Measurements from ENCODE around the gene CFAP58.

CFAP58 gene

DNA sequence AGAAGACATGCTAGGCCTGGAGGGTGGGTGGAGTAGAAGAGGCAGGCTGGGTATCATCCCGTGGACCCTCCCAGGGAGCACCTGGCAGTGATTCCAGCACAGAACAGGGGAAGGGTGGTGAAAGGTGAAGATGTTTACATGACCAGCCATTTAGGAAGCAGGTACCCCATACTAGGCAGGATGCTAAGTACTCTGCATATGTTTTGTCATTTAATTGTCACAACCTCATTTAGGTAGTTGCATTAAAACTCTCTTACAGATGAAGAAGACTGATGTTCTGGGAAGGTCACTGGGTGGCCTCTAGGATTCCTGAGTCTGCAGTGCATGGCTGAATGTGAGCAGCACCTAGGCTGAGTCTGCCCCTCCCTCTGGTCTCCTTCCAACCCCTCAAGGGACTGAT is 30.5 kb upstream of the CFAP58 start:
- DNase-seq (ENCODE audit: low read depth), result no peak

DNA sequence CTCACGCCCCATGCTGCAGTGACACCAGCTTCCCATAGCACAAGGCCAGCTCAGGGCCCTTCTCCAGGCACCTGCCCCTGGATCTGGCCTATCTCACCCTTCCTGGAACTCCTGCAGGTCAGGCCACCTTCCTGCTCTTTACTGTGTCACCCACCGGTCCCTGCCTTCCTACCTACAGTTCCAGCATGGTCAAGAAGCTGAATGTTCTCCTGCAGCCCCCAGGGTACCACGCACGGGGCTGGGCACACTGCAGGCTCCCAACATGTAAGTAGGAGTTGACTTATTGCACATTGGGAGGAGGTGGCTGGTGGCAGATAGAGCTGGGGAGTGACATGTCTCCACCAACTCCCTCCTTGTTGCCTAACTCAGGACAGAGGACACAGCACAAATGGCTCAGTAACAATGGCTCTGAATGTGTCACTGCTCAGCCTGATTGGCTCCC is 29.9 kb upstream of the CFAP58 start:
- no peak for DNase-seq (ENCODE audit: low read depth)

- DNase-seq (ENCODE audit: low read depth), result no peak
Observed at GRCh38 chr10:104324221-104324686, 29.4 kb upstream of the CFAP58 start.

DNA sequence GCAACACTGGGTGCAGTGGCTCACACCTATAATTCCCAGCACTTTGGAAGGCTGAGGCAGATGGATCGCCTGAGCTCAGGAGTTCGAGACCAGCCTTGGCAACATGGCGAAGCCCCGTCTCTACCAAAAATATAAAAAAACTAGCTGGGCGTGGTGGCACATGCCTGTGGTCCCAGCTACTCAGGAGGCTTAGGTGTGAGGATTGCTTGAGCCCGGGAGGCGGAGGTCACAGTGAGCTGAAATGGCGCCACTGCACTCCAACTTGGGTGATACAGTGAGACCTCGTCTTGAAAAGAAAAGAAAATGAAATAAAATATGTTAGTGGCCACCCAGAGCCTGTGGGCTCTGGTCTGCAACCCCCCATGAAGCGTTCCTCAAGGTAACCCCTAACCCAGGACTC is 28.7 kb upstream of the CFAP58 start:
- DNase-seq (ENCODE audit: low read depth), result no peak

DNA sequence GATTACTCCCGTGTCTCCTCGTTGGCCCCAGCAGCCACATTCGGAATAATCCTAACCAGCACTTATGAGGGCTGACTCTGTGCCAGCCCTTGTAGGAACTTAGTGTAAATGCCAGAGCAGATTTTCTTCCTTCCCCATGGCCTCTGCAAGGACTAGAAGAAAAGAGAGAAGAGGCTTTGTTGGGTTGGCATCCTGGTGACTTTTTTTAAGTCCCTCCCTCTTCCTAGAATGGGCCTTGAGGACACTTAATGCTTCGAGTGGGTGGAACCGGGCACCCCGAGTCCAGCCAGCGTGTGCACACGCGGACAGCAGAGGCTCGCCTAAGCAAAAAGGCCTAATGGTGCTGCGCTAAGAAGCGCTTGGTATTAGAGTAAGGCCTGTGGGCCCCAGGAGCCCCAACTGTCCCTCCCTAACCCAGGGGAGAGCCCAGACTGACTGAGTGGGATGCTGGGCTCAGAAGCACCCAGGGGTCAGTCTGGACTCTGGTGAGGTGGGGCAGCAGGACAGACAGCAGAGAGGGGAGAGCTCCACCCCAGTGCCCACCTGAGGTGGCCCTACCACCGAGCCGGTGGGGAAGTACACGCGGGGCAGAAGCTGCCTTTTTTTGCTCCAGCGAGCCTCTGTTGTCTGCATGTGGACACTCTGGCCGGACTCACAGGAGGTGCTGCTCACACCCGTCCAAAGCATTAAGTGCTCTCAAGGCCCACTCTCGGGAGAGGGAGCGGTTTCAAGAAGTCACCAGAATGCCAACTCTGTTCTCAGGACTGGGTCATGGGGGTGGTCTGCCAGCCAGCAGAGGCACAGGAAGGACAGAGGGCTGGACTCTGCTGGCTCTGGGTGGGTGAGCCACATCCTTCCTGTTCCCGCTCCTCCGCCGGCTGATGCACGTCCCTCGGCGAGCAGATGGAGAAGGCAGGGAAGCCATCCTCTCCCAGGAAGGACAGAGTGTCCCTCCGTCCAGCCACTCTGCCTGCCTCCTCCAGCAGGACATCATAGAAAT is 27.9 kb upstream of the CFAP58 start:
- DNase-seq (ENCODE audit: low read depth), result no peak

- no peak for DNase-seq (ENCODE audit: low read depth)
Observed at GRCh38 chr10:104326991-104327610, 26.5 kb upstream of the CFAP58 start.

GRCh38 chr10:104327745-104328645 is 25.6 kb upstream of the CFAP58 start:
- DNase-seq (ENCODE audit: low read depth), result no peak

DNA sequence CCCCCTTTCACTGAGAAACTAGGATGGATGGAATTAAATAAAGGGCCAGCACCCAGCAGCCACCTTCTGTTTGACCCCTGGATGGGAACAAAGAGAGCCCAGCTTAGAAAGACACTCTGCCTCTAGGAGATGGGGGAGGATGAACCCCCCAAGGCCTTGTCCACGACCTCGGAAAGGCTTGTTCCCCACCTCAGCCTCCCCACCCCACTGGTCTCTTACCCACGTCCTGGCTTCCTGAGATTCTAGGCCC is 25.1 kb upstream of the CFAP58 start:
- DNase-seq (ENCODE audit: low read depth), result no peak

DNA sequence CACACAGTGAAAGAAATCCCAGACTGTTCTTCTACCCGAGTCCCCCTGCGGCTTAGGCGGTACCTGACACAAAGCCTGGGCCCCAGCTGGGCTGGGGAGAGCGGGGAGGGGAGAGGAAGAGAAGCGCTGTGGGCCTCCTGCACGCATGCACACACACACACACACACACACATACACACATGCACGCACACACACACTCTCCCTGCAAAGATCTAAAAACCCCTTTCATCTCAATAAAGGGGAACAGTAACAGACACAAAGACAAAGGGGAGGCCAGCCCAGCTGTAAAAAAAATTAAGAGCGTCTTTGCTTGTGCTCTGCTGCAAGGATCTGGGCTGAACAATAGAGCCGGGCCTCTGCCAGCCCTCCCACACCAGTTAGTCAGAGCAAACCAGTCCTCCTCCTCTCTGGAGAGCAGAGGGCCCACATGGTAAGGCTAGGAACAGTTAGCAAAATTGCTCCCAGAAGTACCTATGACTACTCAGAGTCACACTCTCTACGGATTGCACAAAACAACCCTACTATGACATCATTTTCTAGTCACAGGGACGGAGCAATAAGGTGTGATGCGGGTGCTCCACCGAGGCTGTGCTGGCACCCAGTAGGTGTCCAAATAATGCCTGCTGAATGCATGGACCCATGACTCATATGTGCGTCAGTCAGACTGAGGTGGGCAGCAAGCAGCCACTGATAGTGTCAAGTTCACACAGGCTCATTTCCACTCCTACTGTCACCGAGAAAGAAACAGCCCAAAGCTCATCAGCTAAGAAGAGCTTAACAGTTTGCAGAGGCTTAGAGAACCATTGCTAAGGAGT is 24.5 kb upstream of the CFAP58 start:
- DNase-seq (ENCODE audit: low read depth), result peak; percentile 73

GRCh38 chr10:104329735-104330134 is 23.9 kb upstream of the CFAP58 start:
- no peak for DNase-seq (ENCODE audit: low read depth)

GRCh38 chr10:104330168-104331110 is 23.2 kb upstream of the CFAP58 start:
- no peak for DNase-seq (ENCODE audit: low read depth)

DNA sequence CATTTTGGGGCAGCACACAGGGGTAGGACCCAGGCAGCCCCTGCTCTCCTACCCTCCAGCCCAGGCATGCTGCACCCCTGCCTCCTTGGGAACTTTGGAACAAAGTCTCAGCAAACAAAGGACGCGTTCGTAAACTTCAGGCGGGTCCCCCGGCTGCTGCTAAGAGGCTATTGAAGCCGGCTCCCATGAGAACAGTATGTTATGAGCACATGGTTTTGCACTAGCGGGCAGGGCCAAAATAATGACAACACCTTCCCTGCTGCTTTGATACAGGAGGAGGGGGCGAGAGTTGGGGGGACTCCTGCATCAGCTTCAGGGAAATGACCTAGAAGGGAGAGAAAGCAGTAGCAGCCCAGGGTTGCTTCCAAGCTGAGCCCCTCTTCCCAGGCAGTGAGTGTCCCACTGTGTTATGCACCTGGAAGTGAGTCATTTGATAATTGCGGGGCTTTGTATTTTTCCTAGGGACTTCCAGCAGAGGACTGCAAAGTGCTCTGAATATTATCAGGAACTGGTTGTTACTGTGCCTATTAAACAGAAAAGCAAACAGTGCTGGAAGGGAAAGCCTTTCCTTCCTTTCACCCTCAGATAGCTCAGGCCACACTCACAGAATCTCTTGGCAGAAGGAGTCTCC is 22.3 kb upstream of the CFAP58 start:
- no peak for DNase-seq (ENCODE audit: low read depth)

DNA sequence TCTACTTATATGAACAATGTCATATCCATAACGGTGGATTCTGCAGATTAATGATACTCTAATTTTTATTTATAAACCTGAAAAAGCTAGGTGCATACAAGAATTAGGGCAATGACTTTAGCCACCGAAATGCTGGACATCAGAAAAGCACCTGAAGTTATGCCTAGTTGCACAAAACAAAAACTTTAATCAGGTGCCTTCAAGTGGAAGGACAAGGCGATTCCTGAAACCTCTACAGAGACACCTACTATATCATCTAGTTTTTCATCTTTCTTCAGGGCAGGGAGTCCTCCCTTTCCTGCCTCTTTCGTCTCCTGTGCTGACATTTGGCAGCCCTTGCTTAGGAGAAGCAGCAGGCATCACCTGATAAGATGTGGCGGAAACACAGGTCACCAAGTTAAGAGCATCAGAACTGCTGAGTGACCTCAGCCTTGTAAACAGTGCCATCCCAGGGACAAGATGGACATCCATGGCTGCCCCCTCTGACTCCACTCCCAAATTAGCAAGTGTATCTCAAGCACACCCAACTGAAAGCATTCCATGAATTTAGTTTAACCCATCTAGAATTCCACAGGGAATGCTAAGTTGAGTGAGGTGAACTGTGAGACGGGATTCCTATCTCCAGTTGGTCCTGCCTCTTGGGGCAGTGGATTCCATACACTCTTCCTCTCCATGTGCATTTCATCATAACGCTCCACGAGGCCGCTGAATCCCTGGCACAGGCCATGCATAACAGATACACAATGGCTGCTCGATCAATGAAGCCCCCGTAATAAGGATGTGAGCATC is 21.2 kb upstream of the CFAP58 start:
- DNase-seq (ENCODE audit: low read depth), result no peak

- no peak for DNase-seq (ENCODE audit: low read depth)
Observed at GRCh38 chr10:104333032-104333727, 20.5 kb upstream of the CFAP58 start.

GRCh38 chr10:104333728-104334373 is 19.8 kb upstream of the CFAP58 start:
- no peak for DNase-seq (ENCODE audit: low read depth)

- DNase-seq (ENCODE audit: low read depth), result no peak
Observed at GRCh38 chr10:104334561-104334960, 19.1 kb upstream of the CFAP58 start.

GRCh38 chr10:104334965-104335650 is 18.5 kb upstream of the CFAP58 start:
- no peak for DNase-seq (ENCODE audit: low read depth)
